Measurements from ENCODE around the gene STOML1. TPM values are rescaled to one million over a fixed set of nuclear protein-coding genes. Genes with fewer than 3 reads are reported as not detected.

Gene STOML1
- total and polyA plus RNA-seq, 4 experiments from 2014 or later = 8.1 to 11.1 (median 9.8) TPM

DNA sequence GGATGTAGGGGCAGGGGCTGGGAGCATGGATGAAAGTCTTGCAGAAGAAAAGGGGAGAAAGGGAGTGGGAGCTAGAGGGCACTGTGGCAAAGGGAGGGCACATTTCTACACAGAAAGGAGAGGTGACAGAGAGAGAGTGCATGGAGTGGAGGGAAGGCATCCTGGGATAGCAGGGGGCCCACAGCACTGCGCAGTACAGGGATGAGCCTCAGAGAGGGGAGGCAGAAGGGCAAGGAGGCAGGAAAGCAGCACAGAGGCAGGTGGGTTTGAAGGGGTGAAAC lies 5.4 kb downstream of the STOML1 start:
- Histone ChIP-seq H3K9me3 (ENCODE audit: control insufficient read depth in 1 of 2, low read length in 2 of 2) (no peaks in the 10 kb centered on the region), H3K4me3 (ENCODE audit: low read length in 2 of 2) (no peak overlapping the region), H3K4me1 (ENCODE audit: insufficient read depth, low read length) (peaks cover 18% of the 10 kb centered on the region), H3K36me3 (ENCODE audit: insufficient read depth, low read length) (no peaks in the 10 kb centered on the region), H3K27me3 (ENCODE audit: insufficient read depth, low read length) (no peaks in the 10 kb centered on the region), H3K27ac (ENCODE audit: low read depth, low read length) (no peak overlapping the region)
- Mint-ChIP-seq H3K36me3 (peaks cover 15 to 18% of the 10 kb centered on the region in 2 donors), H3K27ac (peak overlapping the region in 1 of 7 donors; percentile 78), H3K4me1 (peaks cover 6 to 31% (median 14%) of the 10 kb centered on the region in 4 donors), H3K4me3 (no peak overlapping the region), H3K27me3 (no peaks in the 10 kb centered on the region), H3K9me3 (no peaks in the 10 kb centered on the region)
- intact Hi-C loops (cut with micrococcal nuclease) = no loop called here
- CTCF ChIA-PET (ENCODE audit: partially characterized antibody) = interaction anchor here (1.5 kb wide), 1 partner anchor 23 kb away, joined by 5 read pairs; no protein-coding TSS in a partner anchor
- no peak for DNase-seq
- POLR2A ChIA-PET (ENCODE audit: partially characterized antibody) = no interaction called here

DNA sequence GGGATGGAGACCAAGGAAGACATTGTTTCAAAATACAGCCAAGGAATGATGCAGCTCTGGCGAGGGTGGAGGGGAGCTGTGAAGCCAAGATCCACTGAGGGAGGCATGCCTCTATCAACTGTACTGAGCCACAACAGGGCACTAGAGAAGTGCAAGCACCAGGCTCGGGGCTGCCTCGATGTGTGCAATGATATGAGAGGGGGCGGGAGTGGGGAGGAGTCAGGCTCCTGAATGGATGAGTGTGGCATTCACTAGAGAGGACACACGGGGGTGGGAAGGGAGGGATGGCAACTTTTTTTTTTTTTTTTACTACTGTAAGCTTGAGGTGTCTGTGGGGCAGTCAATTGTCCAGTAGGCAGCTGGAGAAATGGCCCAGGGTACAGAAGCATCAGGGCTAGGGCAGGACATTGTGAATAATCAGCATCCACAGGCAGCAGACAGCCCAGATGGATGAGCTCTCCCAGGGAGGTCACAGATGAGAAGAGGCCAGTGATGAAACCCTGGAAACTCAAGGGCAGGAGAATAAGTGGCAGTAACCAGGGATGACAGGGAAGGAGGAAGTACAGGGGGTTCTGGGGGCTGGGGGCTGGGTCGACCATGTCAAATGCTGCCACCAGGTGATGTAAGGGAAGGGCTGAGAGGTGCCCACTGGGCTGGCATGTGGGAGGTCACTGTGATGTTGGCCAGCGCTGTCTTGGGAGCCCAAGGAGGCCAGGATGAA lies 5.9 kb downstream of the STOML1 start:
- H3K9me3 Mint-ChIP-seq = no peaks in the 10 kb centered on the region
- no peaks in the 10 kb centered on the region for H3K27me3 Mint-ChIP-seq
- no peak overlapping the region for H3K4me3 Mint-ChIP-seq
- H3K27me3 ChIP-seq (ENCODE audit: insufficient read depth, low read length) = no peaks in the 10 kb centered on the region
- no peaks in the 10 kb centered on the region for H3K36me3 ChIP-seq (ENCODE audit: insufficient read depth, low read length)
- H3K9me3 ChIP-seq (ENCODE audit: control insufficient read depth in 1 of 2, low read length in 2 of 2) = no peaks in the 10 kb centered on the region
- no peak overlapping the region for H3K4me3 ChIP-seq (ENCODE audit: low read length in 2 of 2)
- DNase-seq = no peak
- peaks cover 8 to 30% (median 16%) of the 10 kb centered on the region in 4 donors for H3K4me1 Mint-ChIP-seq
- H3K4me1 ChIP-seq (ENCODE audit: insufficient read depth, low read length) = peaks cover 17% of the 10 kb centered on the region
- no peak overlapping the region for H3K27ac ChIP-seq (ENCODE audit: low read depth, low read length)
- POLR2A ChIA-PET (ENCODE audit: partially characterized antibody) = interaction anchor here (1.4 kb wide), 1 partner anchor 8 kb away, joined by 4 read pairs; the partner anchor contains the start of gene PML
- H3K36me3 Mint-ChIP-seq = peaks cover 15 to 18% of the 10 kb centered on the region in 2 donors
- intact Hi-C loops (cut with micrococcal nuclease) = no loop called here
- H3K27ac Mint-ChIP-seq = peak overlapping the region in 2 of 7 donors; percentile 73 to 78
- CTCF ChIA-PET (ENCODE audit: partially characterized antibody) = interaction anchor here (1.5 to 1.7 kb wide), 2 partner anchors 13 to 22 kb away, joined by 5 to 7 read pairs; no protein-coding TSS in a partner anchor

DNA sequence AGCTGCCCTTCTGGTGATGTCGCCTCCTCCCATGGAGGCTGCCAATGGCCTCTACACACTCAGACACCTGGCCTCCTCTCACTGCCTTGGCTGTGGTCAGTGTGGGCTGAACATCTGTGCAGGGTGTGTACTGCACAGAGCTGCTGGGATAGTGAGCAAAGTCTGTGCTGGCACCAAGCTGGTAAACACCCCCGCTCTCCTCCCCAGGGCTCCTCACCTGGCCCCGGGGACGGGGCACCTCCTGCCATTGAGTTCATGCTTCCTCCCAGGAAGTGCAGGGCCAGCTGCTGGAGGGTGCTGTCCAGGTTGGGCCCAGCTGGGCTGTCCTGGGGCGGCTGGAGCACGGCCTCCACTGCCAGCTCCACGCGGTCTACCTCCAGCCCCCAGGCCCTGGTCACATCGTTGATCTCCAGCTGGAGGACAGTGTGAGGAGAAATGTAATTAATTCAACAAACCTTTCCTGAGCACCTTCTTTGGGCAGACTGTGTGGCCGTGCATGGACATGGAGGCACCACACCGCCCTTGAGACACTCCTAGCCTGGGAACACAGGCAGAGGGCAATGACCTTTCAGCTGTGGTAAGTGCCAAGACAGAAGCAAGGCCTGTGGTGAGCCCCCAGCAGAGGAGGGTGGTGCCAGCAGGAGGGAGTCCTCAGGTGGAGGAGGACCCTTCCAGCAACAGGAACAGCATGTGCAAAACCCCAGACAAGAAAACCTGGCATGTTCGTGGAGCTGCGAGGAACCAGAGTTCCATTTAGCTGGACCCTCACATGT lies 6.8 kb downstream of the STOML1 start:
- ChIA-PET CTCF (ENCODE audit: partially characterized antibody) (interaction anchor here (0.8 to 1.7 kb wide), 3 partner anchors 9 to 21 kb away, joined by 4 to 7 read pairs (median 5); partner anchors contain the start of gene PML), POLR2A (ENCODE audit: partially characterized antibody) (interaction anchor here (0.7 to 1.4 kb wide), 2 partner anchors 9 kb away, joined by 4 to 5 read pairs; partner anchors contain the start of gene PML)
- Histone ChIP-seq H3K9me3 (ENCODE audit: control insufficient read depth in 1 of 2, low read length in 2 of 2) (no peaks in the 10 kb centered on the region), H3K27ac (ENCODE audit: low read depth, low read length) (no peak overlapping the region), H3K4me1 (ENCODE audit: insufficient read depth, low read length) (peaks cover 14% of the 10 kb centered on the region), H3K27me3 (ENCODE audit: insufficient read depth, low read length) (no peaks in the 10 kb centered on the region), H3K36me3 (ENCODE audit: insufficient read depth, low read length) (no peaks in the 10 kb centered on the region), H3K4me3 (ENCODE audit: low read length in 2 of 2) (no peak overlapping the region)
- DNase-seq = no peak
- H3K4me3 Mint-ChIP-seq = no peak overlapping the region
- H3K9me3 Mint-ChIP-seq = no peaks in the 10 kb centered on the region
- no peak overlapping the region for H3K27ac Mint-ChIP-seq
- peaks cover 7 to 23% (median 14%) of the 10 kb centered on the region in 4 donors for H3K4me1 Mint-ChIP-seq
- peaks cover 15 to 18% of the 10 kb centered on the region in 2 donors for H3K36me3 Mint-ChIP-seq
- intact Hi-C loops (cut with micrococcal nuclease) = no loop called here
- H3K27me3 Mint-ChIP-seq = no peaks in the 10 kb centered on the region

DNA sequence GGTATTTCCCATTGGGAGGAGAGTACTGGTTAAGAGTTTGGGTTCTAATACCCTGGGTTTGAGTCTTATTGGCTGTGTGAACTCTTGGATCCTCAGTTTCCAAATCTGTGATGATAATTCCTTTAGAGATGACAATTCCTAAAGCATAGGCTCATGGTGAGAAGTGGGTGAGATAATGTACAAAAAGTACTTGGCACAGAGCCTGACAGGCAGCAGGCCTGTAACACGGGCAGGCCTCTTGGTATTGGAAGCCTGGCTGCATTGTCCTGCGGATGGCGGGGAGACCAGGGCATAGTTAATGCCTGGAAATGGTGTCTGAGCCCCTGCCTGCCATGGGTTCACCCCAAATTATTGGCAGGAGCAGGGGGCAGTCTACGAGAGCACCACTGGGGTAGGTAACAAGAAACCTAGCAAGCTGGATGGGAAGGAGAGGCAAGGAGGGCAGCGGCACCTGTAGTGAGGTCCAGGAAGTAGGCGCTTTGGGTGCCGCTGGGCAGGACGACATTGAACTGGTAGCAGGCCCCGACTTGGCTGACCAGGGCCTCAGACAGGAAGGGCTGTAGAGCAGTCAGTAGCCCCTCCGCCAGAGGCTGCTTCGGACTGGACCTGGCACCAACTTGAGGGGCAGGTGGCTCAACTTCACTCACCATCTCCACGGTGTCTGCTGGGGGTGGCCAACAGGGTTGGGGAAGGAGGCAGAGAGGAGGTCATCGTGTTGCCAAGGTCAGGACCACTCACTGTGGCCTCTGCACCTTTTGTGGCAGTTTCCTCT lies 7.7 kb downstream of the STOML1 start:
- Histone ChIP-seq H3K4me3 (ENCODE audit: low read length in 2 of 2) (no peak overlapping the region), H3K36me3 (ENCODE audit: insufficient read depth, low read length) (no peaks in the 10 kb centered on the region), H3K27ac (ENCODE audit: low read depth, low read length) (no peak overlapping the region), H3K4me1 (ENCODE audit: insufficient read depth, low read length) (peaks cover 14% of the 10 kb centered on the region), H3K27me3 (ENCODE audit: insufficient read depth, low read length) (no peaks in the 10 kb centered on the region), H3K9me3 (ENCODE audit: control insufficient read depth in 1 of 2, low read length in 2 of 2) (no peaks in the 10 kb centered on the region)
- H3K4me1 Mint-ChIP-seq = peaks cover 7 to 23% (median 14%) of the 10 kb centered on the region in 4 donors
- ChIA-PET CTCF (ENCODE audit: partially characterized antibody) (interaction anchor here (0.8 to 1.7 kb wide), 2 partner anchors 10 to 11 kb away, joined by 4 to 7 read pairs; partner anchors contain the start of gene PML), POLR2A (ENCODE audit: partially characterized antibody) (no interaction called here)
- peaks cover 15 to 16% of the 10 kb centered on the region in 2 donors for H3K36me3 Mint-ChIP-seq
- intact Hi-C loops (cut with micrococcal nuclease) = no loop called here
- no peak overlapping the region for H3K4me3 Mint-ChIP-seq
- no peak for DNase-seq
- no peak overlapping the region for H3K27ac Mint-ChIP-seq
- no peaks in the 10 kb centered on the region for H3K27me3 Mint-ChIP-seq
- H3K9me3 Mint-ChIP-seq = no peaks in the 10 kb centered on the region

DNA sequence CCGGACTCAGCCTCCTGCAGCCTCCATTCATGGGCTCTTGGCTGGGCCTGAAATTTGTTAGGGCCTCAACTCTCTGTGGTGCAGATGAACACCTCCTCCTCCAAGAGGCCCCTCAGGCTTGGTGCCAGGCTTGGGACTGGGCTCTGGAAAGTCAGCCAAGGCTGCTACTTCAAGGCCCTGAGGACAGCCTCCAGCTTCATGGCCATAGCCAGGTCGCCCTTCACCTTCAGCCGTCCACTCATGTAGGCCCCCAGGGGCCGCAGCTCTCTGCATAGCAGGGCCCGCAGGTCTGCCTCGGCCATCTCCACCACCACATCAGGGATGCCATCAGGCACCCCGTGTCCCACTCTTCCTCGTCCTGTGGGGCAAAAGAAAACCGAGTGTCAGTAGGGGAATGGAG lies 8.3 kb downstream of the STOML1 start:
- H3K9me3 ChIP-seq (ENCODE audit: control insufficient read depth in 1 of 2, low read length in 2 of 2) = no peaks in the 10 kb centered on the region
- no peak overlapping the region for H3K27ac ChIP-seq (ENCODE audit: low read depth, low read length)
- H3K27ac Mint-ChIP-seq = no peak overlapping the region
- CTCF ChIA-PET (ENCODE audit: partially characterized antibody) = interaction anchor here (0.9 kb wide), 1 partner anchor 35 kb away, joined by 3 read pairs; no protein-coding TSS in a partner anchor
- peaks cover 14% of the 10 kb centered on the region for H3K4me1 ChIP-seq (ENCODE audit: insufficient read depth, low read length)
- DNase-seq = no peak
- POLR2A ChIA-PET (ENCODE audit: partially characterized antibody) = interaction anchor here (1.1 kb wide), 1 partner anchor 8 kb away, joined by 3 read pairs; the partner anchor contains the start of gene STOML1
- no peaks in the 10 kb centered on the region for H3K9me3 Mint-ChIP-seq
- no peaks in the 10 kb centered on the region for H3K36me3 ChIP-seq (ENCODE audit: insufficient read depth, low read length)
- intact Hi-C loops (cut with micrococcal nuclease) = no loop called here
- no peak overlapping the region for H3K4me3 Mint-ChIP-seq
- H3K36me3 Mint-ChIP-seq = peaks cover 15 to 16% of the 10 kb centered on the region in 2 donors
- H3K4me3 ChIP-seq (ENCODE audit: low read length in 2 of 2) = no peak overlapping the region
- peaks cover 7 to 23% (median 14%) of the 10 kb centered on the region in 4 donors for H3K4me1 Mint-ChIP-seq
- no peaks in the 10 kb centered on the region for H3K27me3 Mint-ChIP-seq
- H3K27me3 ChIP-seq (ENCODE audit: insufficient read depth, low read length) = no peaks in the 10 kb centered on the region

DNA sequence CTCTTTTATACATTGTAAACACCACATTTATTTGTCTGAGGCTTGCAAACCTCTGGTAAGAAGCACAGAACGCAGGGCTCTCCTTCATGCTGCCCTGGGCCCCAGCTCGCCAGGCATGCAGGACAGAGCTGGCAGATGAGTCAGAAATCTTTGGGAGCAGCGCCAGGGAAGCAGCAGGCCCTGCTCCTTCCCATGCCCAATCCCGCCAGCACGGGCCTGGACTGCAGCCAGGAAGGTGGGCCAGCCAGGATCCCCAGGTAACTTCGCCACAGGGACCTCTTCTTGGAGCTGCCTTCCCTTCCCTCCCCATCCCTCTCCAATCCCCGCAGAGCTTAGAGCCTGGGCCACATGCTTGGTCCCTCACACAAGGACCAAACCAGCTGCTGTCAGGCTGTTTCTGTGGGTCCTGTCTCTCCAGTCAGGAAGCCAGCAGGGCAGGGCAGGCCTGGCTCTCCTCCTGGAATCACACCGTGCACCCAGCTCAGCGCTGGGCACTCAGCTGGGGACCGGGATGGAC lies 8.8 kb downstream of the STOML1 start:
- Mint-ChIP-seq H3K27me3 (no peaks in the 10 kb centered on the region), H3K4me3 (no peak overlapping the region), H3K27ac (no peak overlapping the region), H3K36me3 (peaks cover 15 to 16% of the 10 kb centered on the region in 2 donors), H3K4me1 (peaks cover 7 to 23% (median 14%) of the 10 kb centered on the region in 4 donors), H3K9me3 (no peaks in the 10 kb centered on the region)
- H3K4me1 ChIP-seq (ENCODE audit: insufficient read depth, low read length) = peaks cover 14% of the 10 kb centered on the region
- H3K27ac ChIP-seq (ENCODE audit: low read depth, low read length) = no peak overlapping the region
- ChIA-PET CTCF (ENCODE audit: partially characterized antibody) (interaction anchor here (0.9 to 2.9 kb wide), 3 partner anchors 9 to 34 kb away, joined by 3 to 22 read pairs (median 3); no protein-coding TSS in a partner anchor), POLR2A (ENCODE audit: partially characterized antibody) (interaction anchor here (1.1 kb wide), 1 partner anchor 9 kb away, joined by 3 read pairs; the partner anchor contains the start of gene STOML1)
- DNase-seq = no peak
- H3K9me3 ChIP-seq (ENCODE audit: control insufficient read depth in 1 of 2, low read length in 2 of 2) = no peaks in the 10 kb centered on the region
- H3K4me3 ChIP-seq (ENCODE audit: low read length in 2 of 2) = no peak overlapping the region
- intact Hi-C loops (cut with micrococcal nuclease) = no loop called here
- no peaks in the 10 kb centered on the region for H3K27me3 ChIP-seq (ENCODE audit: insufficient read depth, low read length)
- H3K36me3 ChIP-seq (ENCODE audit: insufficient read depth, low read length) = no peaks in the 10 kb centered on the region
